HCT116 (cell line): ENCODE results near the gene WWP2. TPM values are rescaled to one million over a fixed set of nuclear protein-coding genes. Genes with fewer than 3 reads are reported as not detected.

Source experiments
- ATAC-seq: fragments of 200-7000 bp; cut with Tn5 transposase; 2 replicates; pipeline ENCODE4 v1.9.1; 2020; ENCODE audit warnings: mild to moderate bottlenecking, moderate library complexity
- BruUV-seq: library from RNA; stranded (reverse); fragments of 400-500 nt; replicated peaks from 2 replicates; lab custom pipeline; 2021; lab: Mats Ljungman, UMichigan
- CTCF ChIA-PET: fragments of 300-600 bp; sonication (Branson Sonifier 250); formaldehyde crosslinking; loops from one replicate; lab custom pipeline; 2021; ENCODE audit warnings: antibody characterized with exemption; lab: Charles Lee
- POLR2A ChIA-PET: fragments of 300-600, 350-600 bp; sonication (Branson Sonifier 250); formaldehyde crosslinking; loops from one replicate; lab custom pipeline; 2021; ENCODE audit warnings: antibody characterized with exemption; lab: Charles Lee
- RAD21 ChIA-PET, 2 experiments: fragments of 300-600 bp; sonication (Branson Sonifier 250); formaldehyde crosslinking; loops; one replicate each; lab custom pipeline; 2023; ENCODE audit warnings: low total read pairs in 2 of 2; ENCODE audit not compliant: uncharacterized antibody in 2 of 2, unreplicated experiment in 2 of 2, low non-redundant PET in 1 of 2; lab: Charles Lee
- DNase-seq: peaks from one replicate; pipeline ENCODE4 v3.0.0-alpha.2; 2010; ENCODE audit warnings: low read depth, low spot score
- H2AFZ ChIP-seq: fragments of 200-600 bp; shearing (Covaris generic), sonication (generic); 2 replicates; pipeline ENCODE4 v1.6.1; 2017; ENCODE audit warnings: low read depth, mixed run types, mixed read lengths, antibody characterized with exemption, low read length; ENCODE audit not compliant: poor library complexity, severe bottlenecking
- H3K27ac ChIP-seq: 2 replicates; pipeline ENCODE4 v1.5.1; 2012; ENCODE audit warnings: low read depth, low read length
- H3K27me3 ChIP-seq: fragments of 200-600 bp; sonication (generic); 2 replicates; pipeline ENCODE4 v1.6.1; 2016; ENCODE audit warnings: mixed run types, low read length, mixed read lengths; ENCODE audit not compliant: insufficient read depth
- H3K36me3 ChIP-seq, 2 experiments: fragments of 200-500 bp in 1 of 2; fragments of 200-600 bp in 1 of 2; sonication (Bioruptor generic) in 1 of 2; sonication (generic) in 1 of 2; 2 replicates each; pipeline versions ENCODE4 v1.5.1 to v1.6.1; 2014 to 2016; ENCODE audit warnings: low read length in 2 of 2, inconsistent platforms in 1 of 2, mixed read lengths in 1 of 2, mixed run types in 1 of 2; ENCODE audit not compliant: insufficient read depth in 2 of 2, control insufficient read depth in 1 of 2
- H3K4me1 ChIP-seq, 2 experiments: fragments of 200-600 bp in 1 of 2; sonication (generic) in 1 of 2; 2 replicates each; pipeline versions ENCODE4 v1.5.1 to v1.6.1; 2012 to 2017; ENCODE audit warnings: low read length in 2 of 2, inconsistent platforms in 1 of 2, mild to moderate bottlenecking in 1 of 2, mixed read lengths in 1 of 2, mixed run types in 1 of 2, moderate library complexity in 1 of 2; ENCODE audit not compliant: insufficient read depth in 2 of 2, control insufficient read depth in 1 of 2
- H3K4me2 ChIP-seq: fragments of 200-600 bp; sonication (generic); 2 replicates; pipeline ENCODE4 v1.6.1; 2017; ENCODE audit warnings: mixed run types, low read length, mixed read lengths
- H3K4me3 ChIP-seq, 2 experiments: fragments of 200-600 bp in 1 of 2; sonication (generic) in 1 of 2; replicated peaks in 1 of 2; 2 replicates each; pipeline ENCODE4 v1.5.1; 2011 to 2016; ENCODE audit warnings: low read length in 2 of 2, control low read depth in 1 of 2, low read depth in 1 of 2, mild to moderate bottlenecking in 1 of 2, mixed read lengths in 1 of 2, mixed run types in 1 of 2
- H3K79me2 ChIP-seq: fragments of 200-600 bp; sonication (generic); 2 replicates; pipeline ENCODE4 v1.6.1; 2017; ENCODE audit warnings: mild to moderate bottlenecking, mixed run types, low read length, moderate library complexity, mixed read lengths; ENCODE audit not compliant: insufficient read depth
- H3K9ac ChIP-seq: fragments of 200-600 bp; sonication (generic); 2 replicates; pipeline ENCODE4 v1.6.1; 2016; ENCODE audit warnings: low read length, mixed read lengths
- H3K9me2 ChIP-seq: fragments of 200-600 bp; sonication (generic), shearing (Covaris generic); 2 replicates; pipeline ENCODE4 v1.6.1; 2017; ENCODE audit warnings: mixed run types, mild to moderate bottlenecking, moderate library complexity; ENCODE audit not compliant: insufficient read depth
- H3K9me3 ChIP-seq, 2 experiments: fragments of 200-500 bp in 1 of 2; fragments of 200-600 bp in 1 of 2; sonication (Bioruptor generic) in 1 of 2; sonication (generic) in 1 of 2; 2 replicates each; pipeline ENCODE4 v1.6.1; 2014 to 2017; ENCODE audit warnings: low read length in 2 of 2, mixed read lengths in 2 of 2, inconsistent platforms in 1 of 2, low read depth in 1 of 2, mild to moderate bottlenecking in 1 of 2, mixed run types in 1 of 2, moderate library complexity in 1 of 2; ENCODE audit not compliant: control insufficient read depth in 1 of 2, insufficient read depth in 1 of 2
- H4K20me1 ChIP-seq: fragments of 200-600 bp; sonication (generic), shearing (Covaris generic); 2 replicates; pipeline ENCODE4 v1.6.1; 2017; ENCODE audit warnings: mixed run types, mild to moderate bottlenecking, moderate library complexity; ENCODE audit not compliant: insufficient read depth
- EGR1 ChIP-seq: IDR thresholded peaks from 2 replicates; pipeline ENCODE4 v1.6.1; 2012; ENCODE audit warnings: low read depth
- EZH2 ChIP-seq: fragments of 200-600 bp; sonication (generic); IDR thresholded peaks from 2 replicates; pipeline ENCODE4 v1.6.1; 2017; ENCODE audit warnings: antibody characterized with exemption, mixed run types
- EZH2phosphoT487 ChIP-seq: fragments of 200-600 bp; IDR thresholded peaks from 2 replicates; pipeline ENCODE4 v1.6.1; 2018; ENCODE audit warnings: antibody characterized with exemption, borderline replicate concordance
- FOSL1 ChIP-seq: IDR thresholded peaks from 2 replicates; pipeline ENCODE4 v1.6.1; 2012; ENCODE audit warnings: low read depth
- JUND ChIP-seq: IDR thresholded peaks from 2 replicates; pipeline ENCODE4 v1.6.1; 2012
- POLR2A ChIP-seq: IDR thresholded peaks from 2 replicates; pipeline ENCODE4 v1.7.0; 2011; ENCODE audit warnings: borderline replicate concordance; ENCODE audit not compliant: insufficient read depth, insufficient read length; ENCODE audit errors: extremely low read depth
- SP1 ChIP-seq: IDR thresholded peaks from 2 replicates; pipeline ENCODE4 v1.6.1; 2012; ENCODE audit warnings: low read depth
- intact Hi-C: fragments of 100-400 bp; cut with micrococcal nuclease; formaldehyde crosslinking; loops from 2 replicates; pipeline ENCODE4 v1.10.0; 2022
- total RNA-seq: library from RNA; stranded (reverse); gene quantifications from one replicate; pipeline ENCODE4 v1.2.1, GENCODE V29; 2021; ENCODE audit not compliant: unreplicated experiment
- TF ChIP-seq, protein P1 (sequence below), 3 experiments: fragments of 200-600 bp in 1 of 3; sonication (generic) in 1 of 3; IDR thresholded peaks in 2 of 3; conservative IDR thresholded peaks in 1 of 3; 2 replicates each; pipeline ENCODE4 v1.5.1; 2012 to 2017; ENCODE audit warnings: low read depth in 2 of 3, low read length in 2 of 3, antibody characterized with exemption in 1 of 3, borderline replicate concordance in 1 of 3, control low read depth in 1 of 3, mild to moderate bottlenecking in 1 of 3, mixed read lengths in 1 of 3, mixed run types in 1 of 3, moderate library complexity in 1 of 3; ENCODE audit not compliant: insufficient read depth in 1 of 3
- TF ChIP-seq, protein P2 (sequence below): IDR thresholded peaks from 2 replicates; pipeline ENCODE4 v1.6.1; 2012
- TF ChIP-seq, protein P3 (sequence below): IDR thresholded peaks from 2 replicates; pipeline ENCODE4 v1.6.1; 2012; ENCODE audit warnings: low read depth

WWP2 gene
- total RNA-seq, 1 experiment from 2014 or later: 44.2 TPM

DNA sequence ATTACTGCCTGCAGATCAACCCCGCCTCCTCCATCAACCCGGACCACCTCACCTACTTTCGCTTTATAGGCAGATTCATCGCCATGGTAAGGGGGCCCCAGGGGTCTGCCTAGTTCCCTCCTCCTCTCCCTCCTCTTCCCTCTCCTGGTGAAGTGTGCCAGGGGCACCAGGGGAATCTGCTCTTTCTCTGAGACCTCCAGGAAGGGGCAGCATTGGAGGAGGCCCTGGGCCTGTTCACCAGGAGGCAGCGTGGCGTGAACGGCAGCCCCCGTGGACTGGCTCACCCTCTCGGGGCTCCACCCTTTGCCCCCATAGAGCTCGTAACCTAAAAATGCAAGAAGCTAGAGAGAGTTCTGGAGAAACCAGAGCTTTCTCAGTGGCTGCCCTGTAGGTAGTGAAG lies 171.9 kb downstream of the WWP2 start:
- DNase-seq (no peak), ATAC-seq (no peak)
- H3K9me2 ChIP-seq: no peaks in the 10 kb centered on the region
- no peak overlapping the region for H3K9ac ChIP-seq
- H3K27ac ChIP-seq: no peak overlapping the region
- TF ChIP-seq SP1 (no peak), FOSL1 (no peak), EZH2 (no peak), POLR2A (no peak), EGR1 (no peak), EZH2phosphoT487 (no peak), JUND (no peak)
- TF ChIP-seq, protein P1, sequence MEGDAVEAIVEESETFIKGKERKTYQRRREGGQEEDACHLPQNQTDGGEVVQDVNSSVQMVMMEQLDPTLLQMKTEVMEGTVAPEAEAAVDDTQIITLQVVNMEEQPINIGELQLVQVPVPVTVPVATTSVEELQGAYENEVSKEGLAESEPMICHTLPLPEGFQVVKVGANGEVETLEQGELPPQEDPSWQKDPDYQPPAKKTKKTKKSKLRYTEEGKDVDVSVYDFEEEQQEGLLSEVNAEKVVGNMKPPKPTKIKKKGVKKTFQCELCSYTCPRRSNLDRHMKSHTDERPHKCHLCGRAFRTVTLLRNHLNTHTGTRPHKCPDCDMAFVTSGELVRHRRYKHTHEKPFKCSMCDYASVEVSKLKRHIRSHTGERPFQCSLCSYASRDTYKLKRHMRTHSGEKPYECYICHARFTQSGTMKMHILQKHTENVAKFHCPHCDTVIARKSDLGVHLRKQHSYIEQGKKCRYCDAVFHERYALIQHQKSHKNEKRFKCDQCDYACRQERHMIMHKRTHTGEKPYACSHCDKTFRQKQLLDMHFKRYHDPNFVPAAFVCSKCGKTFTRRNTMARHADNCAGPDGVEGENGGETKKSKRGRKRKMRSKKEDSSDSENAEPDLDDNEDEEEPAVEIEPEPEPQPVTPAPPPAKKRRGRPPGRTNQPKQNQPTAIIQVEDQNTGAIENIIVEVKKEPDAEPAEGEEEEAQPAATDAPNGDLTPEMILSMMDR (IDR thresholded peaks at IDR 0.05 in 2 of 3, conservative IDR thresholded peaks at IDR 0.05 in 1 of 3; ENCODE audit: borderline replicate concordance in 1 of 3, insufficient read depth in 1 of 3, low read depth in 2 of 3, low read length in 2 of 3): no peak
- TF ChIP-seq, protein P2, sequence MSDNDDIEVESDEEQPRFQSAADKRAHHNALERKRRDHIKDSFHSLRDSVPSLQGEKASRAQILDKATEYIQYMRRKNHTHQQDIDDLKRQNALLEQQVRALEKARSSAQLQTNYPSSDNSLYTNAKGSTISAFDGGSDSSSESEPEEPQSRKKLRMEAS: no peak
- TF ChIP-seq, protein P3, sequence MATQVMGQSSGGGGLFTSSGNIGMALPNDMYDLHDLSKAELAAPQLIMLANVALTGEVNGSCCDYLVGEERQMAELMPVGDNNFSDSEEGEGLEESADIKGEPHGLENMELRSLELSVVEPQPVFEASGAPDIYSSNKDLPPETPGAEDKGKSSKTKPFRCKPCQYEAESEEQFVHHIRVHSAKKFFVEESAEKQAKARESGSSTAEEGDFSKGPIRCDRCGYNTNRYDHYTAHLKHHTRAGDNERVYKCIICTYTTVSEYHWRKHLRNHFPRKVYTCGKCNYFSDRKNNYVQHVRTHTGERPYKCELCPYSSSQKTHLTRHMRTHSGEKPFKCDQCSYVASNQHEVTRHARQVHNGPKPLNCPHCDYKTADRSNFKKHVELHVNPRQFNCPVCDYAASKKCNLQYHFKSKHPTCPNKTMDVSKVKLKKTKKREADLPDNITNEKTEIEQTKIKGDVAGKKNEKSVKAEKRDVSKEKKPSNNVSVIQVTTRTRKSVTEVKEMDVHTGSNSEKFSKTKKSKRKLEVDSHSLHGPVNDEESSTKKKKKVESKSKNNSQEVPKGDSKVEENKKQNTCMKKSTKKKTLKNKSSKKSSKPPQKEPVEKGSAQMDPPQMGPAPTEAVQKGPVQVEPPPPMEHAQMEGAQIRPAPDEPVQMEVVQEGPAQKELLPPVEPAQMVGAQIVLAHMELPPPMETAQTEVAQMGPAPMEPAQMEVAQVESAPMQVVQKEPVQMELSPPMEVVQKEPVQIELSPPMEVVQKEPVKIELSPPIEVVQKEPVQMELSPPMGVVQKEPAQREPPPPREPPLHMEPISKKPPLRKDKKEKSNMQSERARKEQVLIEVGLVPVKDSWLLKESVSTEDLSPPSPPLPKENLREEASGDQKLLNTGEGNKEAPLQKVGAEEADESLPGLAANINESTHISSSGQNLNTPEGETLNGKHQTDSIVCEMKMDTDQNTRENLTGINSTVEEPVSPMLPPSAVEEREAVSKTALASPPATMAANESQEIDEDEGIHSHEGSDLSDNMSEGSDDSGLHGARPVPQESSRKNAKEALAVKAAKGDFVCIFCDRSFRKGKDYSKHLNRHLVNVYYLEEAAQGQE: no peak
- H3K4me2 ChIP-seq: no peak overlapping the region
- ChIA-PET POLR2A (no interaction called here), RAD21 (no interaction called here), CTCF (no interaction called here)
- no TSS peak for BruUV-seq
- intact Hi-C loops: no loop called here
- H3K9me3 ChIP-seq: no peaks in the 10 kb centered on the region
- H3K4me3 ChIP-seq: no peak overlapping the region
- no peaks in the 10 kb centered on the region for H3K27me3 ChIP-seq
- H4K20me1 ChIP-seq: no peaks in the 10 kb centered on the region
- H3K4me1 ChIP-seq: no peaks in the 10 kb centered on the region
- H2AFZ ChIP-seq: no peak overlapping the region
- no peaks in the 10 kb centered on the region for H3K79me2 ChIP-seq
- H3K36me3 ChIP-seq: peaks cover 4 to 6% of the 10 kb centered on the region in 2 experiments; a peak in 3 of 4 replicates
